ENCODE data around the gene DNAAF5. TPM values are rescaled to one million over a fixed set of nuclear protein-coding genes. Genes with fewer than 3 reads are reported as not detected.

DNAAF5 gene
- total and polyA plus RNA-seq, 2 of the 4 experiments (the other 2 are of a cell fraction) = 12.4 to 32.6 TPM

DNA sequence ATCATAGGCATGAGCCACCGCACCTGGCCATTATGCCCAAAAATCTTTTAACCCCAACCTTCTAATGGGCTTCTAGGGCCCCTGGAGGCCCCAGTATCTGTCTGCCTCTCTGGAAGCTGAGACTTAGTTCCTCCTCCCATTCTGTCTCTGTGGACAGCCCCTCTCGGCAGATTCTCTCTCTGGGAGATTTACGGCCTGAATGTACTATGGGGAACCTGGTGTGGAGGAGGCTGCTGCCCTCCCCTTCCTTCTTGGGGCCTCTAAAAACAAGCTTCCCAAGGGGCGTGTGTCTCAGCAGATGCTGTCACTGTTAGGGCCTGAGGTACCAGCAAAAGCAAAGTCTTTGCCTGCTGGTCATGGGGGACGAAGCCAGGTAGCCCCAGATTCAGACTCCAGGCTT lies 36.4 kb downstream of the DNAAF5 start:
- Histone ChIP-seq H4K20me1 (ENCODE audit: insufficient read depth, low read length) (no peaks in the 10 kb centered on the region), H3K4me1 (ENCODE audit: control insufficient read depth, insufficient read depth, low read length) (no peaks in the 10 kb centered on the region), H3K27me3 (ENCODE audit: control insufficient read depth, insufficient read depth, low read length) (no peaks in the 10 kb centered on the region), H2AK5ac (ENCODE audit: low read depth, low read length) (no peak overlapping the region), H3K56ac (ENCODE audit: extremely low read depth, insufficient read depth, low read length) (no peak overlapping the region), H2AFZ (replicated peaks; ENCODE audit: low read length, poor library complexity) (no peak overlapping the region), H3K4me3 (ENCODE audit: insufficient read depth, low read depth, low read length) (no peak overlapping the region), H2BK120ac (ENCODE audit: low read depth, low read length) (no peak overlapping the region), H3K4me2 (ENCODE audit: low read depth, low read length) (no peak overlapping the region), H2BK5ac (ENCODE audit: low read depth, low read length, poor library complexity, severe bottlenecking) (no peak overlapping the region), H4K91ac (ENCODE audit: insufficient read depth, low read depth, low read length) (no peak overlapping the region), H3K4ac (ENCODE audit: low read depth, low read length) (no peak overlapping the region), H2AK9ac (replicated peaks; ENCODE audit: low read depth, low read length, poor library complexity) (no peak overlapping the region), H3K14ac (replicated peaks; ENCODE audit: low read depth, low read length) (no peak overlapping the region), H2BK15ac (ENCODE audit: low read depth, low read length) (no peak overlapping the region), H3K36me3 (ENCODE audit: control insufficient read depth, insufficient read depth, low read length) (peaks cover 41% of the 10 kb centered on the region), H3K18ac (ENCODE audit: low read depth, low read length) (no peak overlapping the region), H3K9me1 (ENCODE audit: insufficient read depth, low read length) (no peaks in the 10 kb centered on the region; the same call in 1 of the 2 replicates), H3K9me3 (ENCODE audit: control insufficient read depth, insufficient read depth, low read length) (no peaks in the 10 kb centered on the region), H3K27ac (ENCODE audit: insufficient read depth, low read length) (no peak overlapping the region), H3K79me1 (ENCODE audit: low read depth in 1 of 2, low read length in 2 of 2) (no peaks in the 10 kb centered on the region), H3K23ac (ENCODE audit: low read depth, low read length) (no peak overlapping the region), H4K8ac (ENCODE audit: low read depth in 2 of 2, low read length in 2 of 2) (no peak overlapping the region), H3K9ac (ENCODE audit: low read depth, low read length) (no peak overlapping the region), H4K5ac (ENCODE audit: low read depth, low read length) (no peak overlapping the region), H2BK20ac (ENCODE audit: low read depth, low read length) (no peak overlapping the region)
- dilution Hi-C loops (cut with HindIII; ENCODE audit: low sequenced_read_pairs, unreplicated experiment) = no loop called here
- POLR2A ChIA-PET (ENCODE audit: unreplicated experiment) = no interaction called here
- BruUV-seq (replicated peaks) = no TSS peak
- CTCF ChIA-PET = no interaction called here
- 100% methylated on average over 1 of the region's 5 CpGs; no CpG with 5 or more reads in 1 of the 2 experiments for WGBS, 2 experiments (ENCODE audit: extremely low coverage in 2 of 2, insufficient read length in 1 of 2)
- ATAC-seq (ENCODE audit: low read depth) = no peak
- no peak for TF ChIP-seq BHLHE40 (IDR thresholded peaks at IDR 0.05; ENCODE audit: low read depth, low read length)
- TF ChIP-seq MXI1 (IDR thresholded peaks at IDR 0.05; ENCODE audit: borderline replicate concordance, low read depth, low read length) = no peak
- TF ChIP-seq RFX5 (IDR thresholded peaks at IDR 0.05; ENCODE audit: low read depth, low read length) = no peak
- TF ChIP-seq FOS (IDR thresholded peaks at IDR 0.05; ENCODE audit: low read depth, low read length) = no peak
- no peak for TF ChIP-seq MAZ (IDR thresholded peaks at IDR 0.05; ENCODE audit: borderline replicate concordance, low read depth, low read length)
- no peak for TF ChIP-seq CHD1 (IDR thresholded peaks at IDR 0.05; ENCODE audit: low read depth, low read length)
- TF ChIP-seq, protein P1, sequence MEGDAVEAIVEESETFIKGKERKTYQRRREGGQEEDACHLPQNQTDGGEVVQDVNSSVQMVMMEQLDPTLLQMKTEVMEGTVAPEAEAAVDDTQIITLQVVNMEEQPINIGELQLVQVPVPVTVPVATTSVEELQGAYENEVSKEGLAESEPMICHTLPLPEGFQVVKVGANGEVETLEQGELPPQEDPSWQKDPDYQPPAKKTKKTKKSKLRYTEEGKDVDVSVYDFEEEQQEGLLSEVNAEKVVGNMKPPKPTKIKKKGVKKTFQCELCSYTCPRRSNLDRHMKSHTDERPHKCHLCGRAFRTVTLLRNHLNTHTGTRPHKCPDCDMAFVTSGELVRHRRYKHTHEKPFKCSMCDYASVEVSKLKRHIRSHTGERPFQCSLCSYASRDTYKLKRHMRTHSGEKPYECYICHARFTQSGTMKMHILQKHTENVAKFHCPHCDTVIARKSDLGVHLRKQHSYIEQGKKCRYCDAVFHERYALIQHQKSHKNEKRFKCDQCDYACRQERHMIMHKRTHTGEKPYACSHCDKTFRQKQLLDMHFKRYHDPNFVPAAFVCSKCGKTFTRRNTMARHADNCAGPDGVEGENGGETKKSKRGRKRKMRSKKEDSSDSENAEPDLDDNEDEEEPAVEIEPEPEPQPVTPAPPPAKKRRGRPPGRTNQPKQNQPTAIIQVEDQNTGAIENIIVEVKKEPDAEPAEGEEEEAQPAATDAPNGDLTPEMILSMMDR (conservative IDR thresholded peaks at IDR 0.05; ENCODE audit: low read depth, low read length) = no peak
- no peak for TF ChIP-seq RCOR1 (IDR thresholded peaks at IDR 0.05; ENCODE audit: insufficient replicate concordance, low read length)
- no peak for TF ChIP-seq RAD21 (IDR thresholded peaks at IDR 0.05; ENCODE audit: low read length)
- TF ChIP-seq MAFK (IDR thresholded peaks at IDR 0.05; ENCODE audit: low read depth, low read length) = no peak
- TF ChIP-seq, protein P2, sequence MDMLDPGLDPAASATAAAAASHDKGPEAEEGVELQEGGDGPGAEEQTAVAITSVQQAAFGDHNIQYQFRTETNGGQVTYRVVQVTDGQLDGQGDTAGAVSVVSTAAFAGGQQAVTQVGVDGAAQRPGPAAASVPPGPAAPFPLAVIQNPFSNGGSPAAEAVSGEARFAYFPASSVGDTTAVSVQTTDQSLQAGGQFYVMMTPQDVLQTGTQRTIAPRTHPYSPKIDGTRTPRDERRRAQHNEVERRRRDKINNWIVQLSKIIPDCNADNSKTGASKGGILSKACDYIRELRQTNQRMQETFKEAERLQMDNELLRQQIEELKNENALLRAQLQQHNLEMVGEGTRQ (IDR thresholded peaks at IDR 0.05; ENCODE audit: low read depth, low read length) = no peak
- no peak for TF ChIP-seq SMC3 (IDR thresholded peaks at IDR 0.05; ENCODE audit: low read depth, low read length)
- TF ChIP-seq NFE2L2 (IDR thresholded peaks at IDR 0.05; ENCODE audit: low read depth, low read length) = no peak
- no peak for TF ChIP-seq POLR2A (IDR thresholded peaks at IDR 0.05; ENCODE audit: low read depth, low read length)
- TF ChIP-seq, protein P3, sequence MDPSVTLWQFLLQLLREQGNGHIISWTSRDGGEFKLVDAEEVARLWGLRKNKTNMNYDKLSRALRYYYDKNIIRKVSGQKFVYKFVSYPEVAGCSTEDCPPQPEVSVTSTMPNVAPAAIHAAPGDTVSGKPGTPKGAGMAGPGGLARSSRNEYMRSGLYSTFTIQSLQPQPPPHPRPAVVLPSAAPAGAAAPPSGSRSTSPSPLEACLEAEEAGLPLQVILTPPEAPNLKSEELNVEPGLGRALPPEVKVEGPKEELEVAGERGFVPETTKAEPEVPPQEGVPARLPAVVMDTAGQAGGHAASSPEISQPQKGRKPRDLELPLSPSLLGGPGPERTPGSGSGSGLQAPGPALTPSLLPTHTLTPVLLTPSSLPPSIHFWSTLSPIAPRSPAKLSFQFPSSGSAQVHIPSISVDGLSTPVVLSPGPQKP (IDR thresholded peaks at IDR 0.05; ENCODE audit: borderline replicate concordance, low read depth, low read length) = no peak
- in situ Hi-C loops (cut with MboI; ENCODE audit: low sequenced_read_pairs) = no loop called here
- intact Hi-C loops (cut with micrococcal nuclease) = no loop called here
- DNase-seq = no peak
